ENCODE measurements around the gene WARS2.

The WARS2 gene

GRCh38 chr1:119080586-119080985 is 59.9 kb downstream of the WARS2 start:
- DNase-seq (ENCODE audit: low read depth), result peak; percentile 100
- in situ Hi-C loops (cut with HindIII; ENCODE audit: low sequenced_read_pairs), result no loop called here
- peak overlapping the region; percentile 0 for H3K4me3 ChIP-seq (ENCODE audit: low read depth, low read length)
- no peak for TF ChIP-seq CTCF (IDR thresholded peaks at IDR 0.05; ENCODE audit: low read depth, low read length, missing control alignments)

GRCh38 chr1:119079881-119080280 is 60.6 kb downstream of the WARS2 start:
- no peak for DNase-seq (ENCODE audit: low read depth)
- in situ Hi-C loops (cut with HindIII; ENCODE audit: low sequenced_read_pairs), result no loop called here
- H3K4me3 ChIP-seq (ENCODE audit: low read depth, low read length), result no peak overlapping the region
- no peak for TF ChIP-seq CTCF (IDR thresholded peaks at IDR 0.05; ENCODE audit: low read depth, low read length, missing control alignments)

- peak; percentile 55 for DNase-seq (ENCODE audit: low read depth)
- H3K4me3 ChIP-seq (ENCODE audit: low read depth, low read length), result no peak overlapping the region
- no peak for TF ChIP-seq CTCF (IDR thresholded peaks at IDR 0.05; ENCODE audit: low read depth, low read length, missing control alignments)
- in situ Hi-C loops (cut with HindIII; ENCODE audit: low sequenced_read_pairs), result no loop called here
Measured at GRCh38 chr1:119075614-119076013, 64.8 kb downstream of the WARS2 start.

GRCh38 chr1:119071321-119071720 is 69.1 kb downstream of the WARS2 start:
- no peak for DNase-seq (ENCODE audit: low read depth)
- TF ChIP-seq CTCF (IDR thresholded peaks at IDR 0.05; ENCODE audit: low read depth, low read length, missing control alignments), result no peak
- in situ Hi-C loops (cut with HindIII; ENCODE audit: low sequenced_read_pairs), result no loop called here
- no peak overlapping the region for H3K4me3 ChIP-seq (ENCODE audit: low read depth, low read length)

GRCh38 chr1:119069682-119070081 is 70.8 kb downstream of the WARS2 start:
- H3K4me3 ChIP-seq (ENCODE audit: low read depth, low read length), result no peak overlapping the region
- TF ChIP-seq CTCF (IDR thresholded peaks at IDR 0.05; ENCODE audit: low read depth, low read length, missing control alignments), result no peak
- in situ Hi-C loops (cut with HindIII; ENCODE audit: low sequenced_read_pairs), result no loop called here
- no peak for DNase-seq (ENCODE audit: low read depth)

GRCh38 chr1:119068427-119068826 is 72.0 kb downstream of the WARS2 start:
- DNase-seq (ENCODE audit: low read depth), result no peak
- TF ChIP-seq CTCF (IDR thresholded peaks at IDR 0.05; ENCODE audit: low read depth, low read length, missing control alignments), result no peak
- H3K4me3 ChIP-seq (ENCODE audit: low read depth, low read length), result no peak overlapping the region

GRCh38 chr1:119061700-119062099 is 78.8 kb downstream of the WARS2 start:
- in situ Hi-C loops (cut with HindIII; ENCODE audit: low sequenced_read_pairs), result no loop called here
- no peak for TF ChIP-seq CTCF (IDR thresholded peaks at IDR 0.05; ENCODE audit: low read depth, low read length, missing control alignments)
- H3K4me3 ChIP-seq (ENCODE audit: low read depth, low read length), result no peak overlapping the region
- DNase-seq (ENCODE audit: low read depth), result no peak

More at GRCh38 chr1:119068427-119068826, 72.0 kb downstream of the WARS2 start:
- in situ Hi-C loops (cut with HindIII; ENCODE audit: low sequenced_read_pairs), result no loop called here
